A673 (cell line): ENCODE data around the gene PCDHA4. TPM values are rescaled to one million over a fixed set of nuclear protein-coding genes. Genes with fewer than 3 reads are reported as not detected.
"Not testable (repeated sequence)": the region's sequence is repeated elsewhere in the genome, so short reads cannot be mapped to it uniquely, and the experiment has no call there.

Experiments
- BruUV-seq: library from RNA; stranded (reverse); fragments of 400-500 nt; replicated peaks from 2 replicates; lab custom pipeline; 2021; lab: Mats Ljungman, UMichigan
- CTCF ChIA-PET: fragments of 300-600 bp; sonication (Branson Sonifier 250); formaldehyde crosslinking; loops from one replicate; lab custom pipeline; 2022; ENCODE audit warnings: antibody characterized with exemption; lab: Charles Lee
- POLR2A ChIA-PET: fragments of 300-600 bp; sonication (Branson Sonifier 250); formaldehyde crosslinking; loops from one replicate; lab custom pipeline; 2022; ENCODE audit warnings: antibody characterized with exemption; ENCODE audit not compliant: low non-redundant PET; lab: Charles Lee
- DNase-seq: peaks from one replicate; pipeline ENCODE4 v3.0.0-alpha.2; 2015; ENCODE audit warnings: low spot score
- H3K27ac ChIP-seq: fragments of 200-600 bp; sonication (generic); 2 replicates; pipeline ENCODE4 v1.5.1; 2016; ENCODE audit warnings: mixed run types, low read depth, mild to moderate bottlenecking, mixed read lengths, antibody characterized with exemption, low read length; ENCODE audit not compliant: poor library complexity, severe bottlenecking
- H3K27me3 ChIP-seq: fragments of 200-600 bp; sonication (generic); replicated peaks from 2 replicates; pipeline ENCODE4 v1.6.1; 2017; ENCODE audit warnings: mixed run types, low read depth, mild to moderate bottlenecking, mixed read lengths, antibody characterized with exemption, low read length; ENCODE audit not compliant: insufficient read depth, poor library complexity
- H3K36me3 ChIP-seq: fragments of 200-600 bp; sonication (generic); 2 replicates; pipeline ENCODE4 v1.6.1; 2016; ENCODE audit warnings: mixed run types, mild to moderate bottlenecking, mixed read lengths, antibody characterized with exemption, low read length; ENCODE audit not compliant: insufficient read depth, poor library complexity, severe bottlenecking
- H3K4me1 ChIP-seq: fragments of 200-600 bp; sonication (generic); 2 replicates; pipeline ENCODE4 v1.6.1; 2017; ENCODE audit warnings: mixed run types, mild to moderate bottlenecking, mixed read lengths, antibody characterized with exemption, low read length; ENCODE audit not compliant: insufficient read depth, poor library complexity, severe bottlenecking
- H3K4me3 ChIP-seq: fragments of 200-600 bp; sonication (generic); 2 replicates; pipeline ENCODE4 v1.5.1; 2016; ENCODE audit warnings: low read depth, mixed run types, mild to moderate bottlenecking, mixed read lengths, low read length; ENCODE audit not compliant: poor library complexity, severe bottlenecking
- H3K9me3 ChIP-seq: fragments of 200-600 bp; sonication (generic); 2 replicates; pipeline ENCODE4 v1.6.1; 2016; ENCODE audit warnings: mixed run types, low read depth, mild to moderate bottlenecking, mixed read lengths, antibody characterized with exemption, low read length; ENCODE audit not compliant: poor library complexity, severe bottlenecking
- EZH2 ChIP-seq: fragments of 200-600 bp; sonication (generic); IDR thresholded peaks from 2 replicates; pipeline ENCODE4 v1.6.1; 2017; ENCODE audit warnings: borderline replicate concordance, low read depth, mild to moderate bottlenecking, mixed read lengths, antibody characterized with exemption, low read length; ENCODE audit not compliant: poor library complexity, severe bottlenecking
- intact Hi-C: fragments of 100-400 bp; cut with micrococcal nuclease; formaldehyde crosslinking; loops from one replicate; pipeline ENCODE4 v1.10.0; 2022; ENCODE audit not compliant: unreplicated experiment
- total RNA-seq: library from RNA; stranded (reverse); gene quantifications from 2 replicates; pipeline ENCODE4 v1.2.3, GENCODE V29; 2021
- TF ChIP-seq, protein P1 (sequence below): fragments of 300-800, 200-600 bp; sonication (generic); conservative IDR thresholded peaks from 2 replicates; pipeline ENCODE4 v1.5.1; 2017; ENCODE audit warnings: low read depth, mild to moderate bottlenecking, antibody characterized with exemption, low read length, moderate library complexity, mixed read lengths

PCDHA4 gene
- total RNA-seq, 1 experiment from 2014 or later = 0.58 TPM

DNA sequence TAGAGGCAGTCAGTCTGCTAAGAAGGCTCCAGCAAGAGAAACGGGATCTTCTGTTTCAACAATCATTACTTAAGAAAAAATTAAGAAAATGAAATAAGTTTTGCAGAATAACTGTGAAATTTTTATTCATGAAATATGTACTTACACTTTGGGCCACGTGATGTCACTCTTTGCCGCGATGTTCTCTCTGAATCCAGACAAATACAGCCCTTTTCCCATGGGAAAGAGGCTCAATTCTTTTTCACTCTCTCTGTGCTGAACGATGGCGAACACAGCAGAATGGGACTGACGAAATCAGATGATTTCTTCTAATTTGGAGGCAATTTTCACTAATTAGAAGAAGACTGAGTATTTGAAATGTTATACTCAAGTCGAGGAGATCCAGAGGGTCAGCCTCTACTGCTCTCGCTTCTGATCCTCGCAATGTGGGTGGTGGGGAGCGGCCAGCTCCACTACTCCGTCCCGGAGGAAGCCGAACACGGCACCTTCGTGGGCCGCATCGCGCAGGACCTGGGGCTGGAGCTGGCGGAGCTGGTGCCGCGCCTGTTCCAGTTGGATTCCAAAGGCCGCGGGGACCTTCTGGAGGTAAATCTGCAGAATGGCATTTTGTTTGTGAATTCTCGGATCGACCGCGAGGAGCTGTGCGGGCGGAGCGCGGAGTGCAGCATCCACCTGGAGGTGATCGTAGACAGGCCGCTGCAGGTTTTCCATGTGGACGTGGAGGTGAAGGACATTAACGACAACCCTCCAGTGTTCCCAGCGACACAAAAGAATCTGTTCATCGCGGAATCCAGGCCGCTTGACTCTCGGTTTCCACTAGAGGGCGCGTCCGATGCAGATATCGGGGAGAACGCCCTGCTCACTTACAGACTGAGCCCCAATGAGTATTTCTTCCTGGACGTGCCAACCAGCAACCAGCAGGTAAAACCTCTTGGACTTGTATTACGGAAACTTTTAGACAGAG, 41.6 kb downstream of the PCDHA4 start, which contains the start of gene PCDHA9:
Gene PCDHA9 (plus strand): TSS at position 244 of the 964 bp plus-strand sequence. CDS start 114 bp downstream, at position 358.
- TF ChIP-seq, protein P1, sequence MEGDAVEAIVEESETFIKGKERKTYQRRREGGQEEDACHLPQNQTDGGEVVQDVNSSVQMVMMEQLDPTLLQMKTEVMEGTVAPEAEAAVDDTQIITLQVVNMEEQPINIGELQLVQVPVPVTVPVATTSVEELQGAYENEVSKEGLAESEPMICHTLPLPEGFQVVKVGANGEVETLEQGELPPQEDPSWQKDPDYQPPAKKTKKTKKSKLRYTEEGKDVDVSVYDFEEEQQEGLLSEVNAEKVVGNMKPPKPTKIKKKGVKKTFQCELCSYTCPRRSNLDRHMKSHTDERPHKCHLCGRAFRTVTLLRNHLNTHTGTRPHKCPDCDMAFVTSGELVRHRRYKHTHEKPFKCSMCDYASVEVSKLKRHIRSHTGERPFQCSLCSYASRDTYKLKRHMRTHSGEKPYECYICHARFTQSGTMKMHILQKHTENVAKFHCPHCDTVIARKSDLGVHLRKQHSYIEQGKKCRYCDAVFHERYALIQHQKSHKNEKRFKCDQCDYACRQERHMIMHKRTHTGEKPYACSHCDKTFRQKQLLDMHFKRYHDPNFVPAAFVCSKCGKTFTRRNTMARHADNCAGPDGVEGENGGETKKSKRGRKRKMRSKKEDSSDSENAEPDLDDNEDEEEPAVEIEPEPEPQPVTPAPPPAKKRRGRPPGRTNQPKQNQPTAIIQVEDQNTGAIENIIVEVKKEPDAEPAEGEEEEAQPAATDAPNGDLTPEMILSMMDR = 0 out of 2 replicates have a peak, but pooled peaks have one; percentile 11
- BruUV-seq, H3K9me3 ChIP-seq, H3K36me3 ChIP-seq, CTCF ChIA-PET, H3K27ac ChIP-seq, H3K4me1 ChIP-seq, intact Hi-C loops, H3K4me3 ChIP-seq, POLR2A ChIA-PET, H3K27me3 ChIP-seq: not testable (repeated sequence)
- peak; percentile 21 for DNase-seq

DNA sequence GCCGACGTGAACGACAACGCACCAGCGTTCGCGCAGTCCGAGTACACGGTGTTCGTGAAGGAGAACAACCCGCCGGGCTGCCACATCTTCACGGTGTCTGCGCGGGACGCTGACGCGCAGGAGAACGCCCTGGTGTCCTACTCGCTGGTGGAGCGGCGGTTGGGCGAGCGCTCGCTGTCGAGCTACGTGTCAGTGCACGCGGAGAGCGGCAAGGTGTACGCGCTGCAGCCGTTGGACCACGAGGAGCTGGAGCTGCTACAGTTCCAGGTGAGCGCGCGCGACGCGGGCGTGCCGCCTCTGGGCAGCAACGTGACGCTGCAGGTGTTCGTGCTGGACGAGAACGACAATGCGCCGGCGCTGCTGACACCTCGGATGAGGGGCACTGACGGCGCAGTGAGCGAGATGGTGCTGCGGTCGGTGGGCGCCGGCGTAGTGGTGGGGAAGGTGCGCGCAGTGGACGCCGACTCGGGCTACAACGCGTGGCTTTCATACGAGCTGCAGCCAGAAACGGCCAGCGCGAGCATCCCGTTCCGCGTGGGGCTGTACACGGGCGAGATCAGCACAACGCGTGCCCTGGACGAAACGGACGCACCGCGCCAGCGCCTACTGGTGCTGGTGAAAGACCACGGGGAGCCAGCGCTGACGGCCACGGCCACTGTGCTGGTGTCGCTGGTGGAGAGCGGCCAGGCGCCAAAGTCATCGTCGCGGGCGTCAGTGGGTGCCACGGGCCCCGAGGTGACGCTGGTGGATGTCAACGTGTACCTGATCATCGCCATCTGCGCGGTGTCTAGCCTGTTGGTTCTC, 43.2 kb downstream of the PCDHA4 start:
- H3K27ac ChIP-seq, intact Hi-C loops, DNase-seq, H3K27me3 ChIP-seq, H3K9me3 ChIP-seq, CTCF ChIA-PET, H3K36me3 ChIP-seq, H3K4me3 ChIP-seq, H3K4me1 ChIP-seq, BruUV-seq, POLR2A ChIA-PET: not testable (repeated sequence)

GRCh38 chr5:140855772-140856674, 49.2 kb downstream of the PCDHA4 start, which contains the start of gene PCDHA10:
PCDHA10 (plus strand) TSS chr5:140855897; CDS start chr5:140856049, 152 bp downstream.
- no peaks in the 10 kb centered on the region for H3K36me3 ChIP-seq
- POLR2A ChIA-PET = no interaction called here
- no peaks in the 10 kb centered on the region for H3K27me3 ChIP-seq
- TF ChIP-seq EZH2 = no peak
- TF ChIP-seq, protein P1 = peak; percentile 61
- H3K4me1 ChIP-seq = peaks cover 5% of the 10 kb centered on the region
- H3K4me3 ChIP-seq = peak within 1 kb of the TSS; percentile 63
- intact Hi-C loops = no loop called here
- BruUV-seq = TSS peak; percentile 62
- H3K27ac ChIP-seq = peak within 1 kb of the TSS; percentile 78
- CTCF ChIA-PET = interaction anchor here (0.5 to 2.1 kb wide), 4 partner anchors 14 to 221 kb away, joined by 3 to 17 read pairs (median 9); partner anchors contain the start of gene PCDHA12
- no peaks in the 10 kb centered on the region for H3K9me3 ChIP-seq
- peak; percentile 79 for DNase-seq
